Suprapubic skin (tissue), 3 donors: ENCODE measurements around the gene APBB3.

Experiments used
- EP300 ChIP-seq: sonication (generic); formaldehyde crosslinking; IDR thresholded peaks from one replicate; pipeline ENCODE4 v1.6.1; 2017; ENCODE audit warnings: antibody characterized with exemption
- POLR2A ChIP-seq, 2 donors: fragments of 450-650 bp; IDR thresholded peaks; one replicate each; pipeline ENCODE4 v1.6.1; 2017; ENCODE audit warnings: antibody characterized with exemption in 2 of 2, mild to moderate bottlenecking in 2 of 2, moderate library complexity in 2 of 2
- TF ChIP-seq, protein P1 (sequence below), 2 donors: fragments of 200-600 bp in 1 of 2; fragments of 450-650 bp in 1 of 2; sonication (generic) in 1 of 2; IDR thresholded peaks; one replicate each; pipeline ENCODE4 v1.5.1; 2016 to 2019; ENCODE audit warnings: antibody characterized with exemption in 2 of 2, mild to moderate bottlenecking in 1 of 2, moderate library complexity in 1 of 2

DNA sequence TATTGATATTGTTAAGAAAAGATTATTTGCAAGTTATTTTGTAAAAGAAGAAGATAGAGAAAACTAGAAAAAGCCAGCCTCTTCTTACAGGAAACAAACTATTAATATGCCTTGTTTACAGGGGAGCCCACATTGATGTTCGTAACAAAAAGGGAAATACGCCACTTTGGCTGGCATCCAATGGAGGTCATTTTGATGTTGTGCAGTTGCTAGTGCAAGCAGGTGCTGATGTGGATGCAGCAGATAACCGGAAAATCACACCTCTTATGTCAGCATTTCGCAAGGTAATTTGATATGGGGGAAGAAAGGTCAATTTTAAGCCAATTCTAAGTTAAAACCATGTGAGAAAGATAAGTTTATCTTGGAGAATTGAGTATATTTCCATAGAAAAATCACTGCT lies 54.5 kb downstream of the APBB3 start:
- TF ChIP-seq EP300 = no peak
- no peak for TF ChIP-seq POLR2A (IDR thresholded peaks at IDR 0.05)
- TF ChIP-seq, protein P1, sequence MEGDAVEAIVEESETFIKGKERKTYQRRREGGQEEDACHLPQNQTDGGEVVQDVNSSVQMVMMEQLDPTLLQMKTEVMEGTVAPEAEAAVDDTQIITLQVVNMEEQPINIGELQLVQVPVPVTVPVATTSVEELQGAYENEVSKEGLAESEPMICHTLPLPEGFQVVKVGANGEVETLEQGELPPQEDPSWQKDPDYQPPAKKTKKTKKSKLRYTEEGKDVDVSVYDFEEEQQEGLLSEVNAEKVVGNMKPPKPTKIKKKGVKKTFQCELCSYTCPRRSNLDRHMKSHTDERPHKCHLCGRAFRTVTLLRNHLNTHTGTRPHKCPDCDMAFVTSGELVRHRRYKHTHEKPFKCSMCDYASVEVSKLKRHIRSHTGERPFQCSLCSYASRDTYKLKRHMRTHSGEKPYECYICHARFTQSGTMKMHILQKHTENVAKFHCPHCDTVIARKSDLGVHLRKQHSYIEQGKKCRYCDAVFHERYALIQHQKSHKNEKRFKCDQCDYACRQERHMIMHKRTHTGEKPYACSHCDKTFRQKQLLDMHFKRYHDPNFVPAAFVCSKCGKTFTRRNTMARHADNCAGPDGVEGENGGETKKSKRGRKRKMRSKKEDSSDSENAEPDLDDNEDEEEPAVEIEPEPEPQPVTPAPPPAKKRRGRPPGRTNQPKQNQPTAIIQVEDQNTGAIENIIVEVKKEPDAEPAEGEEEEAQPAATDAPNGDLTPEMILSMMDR (IDR thresholded peaks at IDR 0.05) = no peak
